Measurements from ENCODE around the gene DES. TPM values are rescaled to one million over a fixed set of nuclear protein-coding genes. Genes with fewer than 3 reads are reported as not detected.

The DES gene
- total and polyA plus RNA-seq, 2 donors (not counting 1 experiment from before 2014, with no cell fraction given), result not detected

GRCh38 chr2:219470429-219470828 lies 52.3 kb downstream of the DES start:
- ChIA-PET POLR2A (no interaction called here), CTCF (interaction anchor here (2.1 kb wide), 1 partner anchor 60 kb away, joined by 10 read pairs; no protein-coding TSS in a partner anchor)
- no peak overlapping the region for H3K9ac ChIP-seq (ENCODE audit: low read length)
- H3K36me3 ChIP-seq (replicated peaks in 1 of 2; ENCODE audit: control extremely low read depth in 1 of 2, control insufficient read depth in 1 of 2, extremely low read depth in 1 of 2, insufficient read depth in 2 of 2, low read length in 1 of 2), result no peaks in the 10 kb centered on the region
- intact Hi-C loops (cut with micrococcal nuclease), result no loop called here
- no peaks in the 10 kb centered on the region for H3K4me1 ChIP-seq (ENCODE audit: control insufficient read depth in 2 of 2, insufficient read depth in 2 of 2, low read length in 2 of 2)
- H3K27me3 Mint-ChIP-seq, result peaks cover 29% of the 10 kb centered on the region
- 71% methylated on average over 1 of the region's 4 CpGs for WGBS (ENCODE audit: insufficient coverage)
- no peak overlapping the region for H3K27ac ChIP-seq (ENCODE audit: low read length in 2 of 2)
- no peak overlapping the region for H3K4me3 ChIP-seq (ENCODE audit: control extremely low read depth in 1 of 5, extremely low read depth in 1 of 5, insufficient read depth in 1 of 5, low read depth in 2 of 5, low read length in 4 of 5)
- DNase-seq (no peak), ATAC-seq (ENCODE audit: low read depth) (no peak)
- TF ChIP-seq CTCF (IDR thresholded peaks at IDR 0.05), result no peak
- no peak for TF ChIP-seq EZH2 (IDR thresholded peaks at IDR 0.05; ENCODE audit: borderline replicate concordance, insufficient read depth, low read depth, low read length, poor library complexity, severe bottlenecking)
- no peak overlapping the region for H3K4me2 ChIP-seq (replicated peaks; ENCODE audit: low read depth, low read length, poor library complexity, severe bottlenecking)
- H3K27ac Mint-ChIP-seq, result no peak overlapping the region
- H3K9me3 ChIP-seq (ENCODE audit: control extremely low read depth in 1 of 3, control insufficient read depth in 2 of 3, insufficient read depth in 1 of 3, low read length in 2 of 3), result no peaks in the 10 kb centered on the region
- H3K79me2 ChIP-seq (ENCODE audit: control insufficient read depth, insufficient read depth, low read length), result no peaks in the 10 kb centered on the region
- H4K20me1 ChIP-seq (ENCODE audit: control insufficient read depth, insufficient read depth, low read length, poor library complexity, severe bottlenecking), result no peaks in the 10 kb centered on the region
- H3K27me3 ChIP-seq (replicated peaks in 1 of 4; ENCODE audit: control extremely low read depth in 1 of 4, control insufficient read depth in 3 of 4, insufficient read depth in 4 of 4, low read length in 3 of 4), result peaks cover 0 to 4% (median 2%) of the 10 kb centered on the region in 4 experiments
- H3K4me3 Mint-ChIP-seq, result no peak overlapping the region
- H2AFZ ChIP-seq (ENCODE audit: insufficient read depth, low read depth, low read length, poor library complexity, severe bottlenecking), result no peak overlapping the region
- no peaks in the 10 kb centered on the region for H3K9me3 Mint-ChIP-seq (ENCODE audit: insufficient read depth)
- H3K4me1 Mint-ChIP-seq, result no peaks in the 10 kb centered on the region

GRCh38 chr2:219471476-219472371 lies 53.5 kb downstream of the DES start:
- ChIA-PET POLR2A (no interaction called here), CTCF (interaction anchor here (2.1 kb wide), 1 partner anchor 59 kb away, joined by 10 read pairs; no protein-coding TSS in a partner anchor)
- no peak overlapping the region for H3K4me3 ChIP-seq (ENCODE audit: control extremely low read depth in 1 of 5, extremely low read depth in 1 of 5, insufficient read depth in 1 of 5, low read depth in 2 of 5, low read length in 4 of 5)
- no peak overlapping the region for H3K27ac ChIP-seq (ENCODE audit: low read length in 2 of 2)
- no peaks in the 10 kb centered on the region for H4K20me1 ChIP-seq (ENCODE audit: control insufficient read depth, insufficient read depth, low read length, poor library complexity, severe bottlenecking)
- no peak overlapping the region for H3K9ac ChIP-seq (ENCODE audit: low read length)
- H3K9me3 ChIP-seq (ENCODE audit: control extremely low read depth in 1 of 3, control insufficient read depth in 2 of 3, insufficient read depth in 1 of 3, low read length in 2 of 3), result peaks cover 0 to 3% (median 0%) of the 10 kb centered on the region in 3 donors
- peaks cover 0 to 7% (median 3%) of the 10 kb centered on the region in 4 experiments for H3K27me3 ChIP-seq (replicated peaks in 1 of 4; ENCODE audit: control extremely low read depth in 1 of 4, control insufficient read depth in 3 of 4, insufficient read depth in 4 of 4, low read length in 3 of 4)
- H3K36me3 ChIP-seq (replicated peaks in 1 of 2; ENCODE audit: control extremely low read depth in 1 of 2, control insufficient read depth in 1 of 2, extremely low read depth in 1 of 2, insufficient read depth in 2 of 2, low read length in 1 of 2), result no peaks in the 10 kb centered on the region
- no peaks in the 10 kb centered on the region for H3K9me3 Mint-ChIP-seq (ENCODE audit: insufficient read depth)
- H2AFZ ChIP-seq (ENCODE audit: insufficient read depth, low read depth, low read length, poor library complexity, severe bottlenecking), result no peak overlapping the region
- TF ChIP-seq EZH2 (IDR thresholded peaks at IDR 0.05; ENCODE audit: borderline replicate concordance, insufficient read depth, low read depth, low read length, poor library complexity, severe bottlenecking) (no peak), CTCF (IDR thresholded peaks at IDR 0.05) (no peak)
- H3K4me1 ChIP-seq (ENCODE audit: control insufficient read depth in 2 of 2, insufficient read depth in 2 of 2, low read length in 2 of 2), result no peaks in the 10 kb centered on the region
- peaks cover 38% of the 10 kb centered on the region for H3K27me3 Mint-ChIP-seq
- intact Hi-C loops (cut with micrococcal nuclease), result no loop called here
- H3K4me3 Mint-ChIP-seq, result no peak overlapping the region
- no peak overlapping the region for H3K4me2 ChIP-seq (replicated peaks; ENCODE audit: low read depth, low read length, poor library complexity, severe bottlenecking)
- no peaks in the 10 kb centered on the region for H3K79me2 ChIP-seq (ENCODE audit: control insufficient read depth, insufficient read depth, low read length)
- H3K4me1 Mint-ChIP-seq, result peaks cover 4% of the 10 kb centered on the region
- WGBS (ENCODE audit: insufficient coverage), result 87% methylated on average over 22 of the region's 22 CpGs
- ATAC-seq (ENCODE audit: low read depth), result no peak
- DNase-seq, result no peak
- no peak overlapping the region for H3K27ac Mint-ChIP-seq
